GM23338 (cell line): Measurements from ENCODE around the gene LRRC8B. TPM values are rescaled to one million over a fixed set of nuclear protein-coding genes. Genes with fewer than 3 reads are reported as not detected.

Experiments
- ATAC-seq: fragments of 200-7000 bp; cut with Tn5 transposase; 3 replicates; pipeline ENCODE4 v1.9.1; 2020
- DNase-seq: peaks from one replicate; pipeline ENCODE4 v3.0.0-alpha.2; 2015; ENCODE audit warnings: low spot score
- H2AFZ ChIP-seq: fragments of 200-600 bp; sonication (generic); 2 replicates; pipeline ENCODE4 v1.8.0; 2016; ENCODE audit warnings: antibody characterized with exemption, mild to moderate bottlenecking, moderate library complexity
- H3F3A ChIP-seq: fragments of 200-600 bp; sonication (generic); replicated peaks from 2 replicates; pipeline ENCODE4 v1.8.0; 2017; ENCODE audit warnings: antibody characterized with exemption, mixed run types, low read depth
- H3K27ac ChIP-seq: fragments of 200-600 bp; sonication (generic); 2 replicates; pipeline ENCODE4 v1.6.1; 2016; ENCODE audit warnings: low read depth
- H3K27me3 ChIP-seq: fragments of 200-600 bp; sonication (generic); 2 replicates; pipeline ENCODE4 v1.8.0; 2016; ENCODE audit warnings: mild to moderate bottlenecking, mixed run types, moderate library complexity; ENCODE audit not compliant: insufficient read depth
- H3K36me3 ChIP-seq: fragments of 200-600 bp; sonication (generic); 2 replicates; pipeline ENCODE4 v1.8.0; 2016; ENCODE audit warnings: mild to moderate bottlenecking; ENCODE audit not compliant: insufficient read depth
- H3K4me1 ChIP-seq: fragments of 200-600 bp; sonication (generic); 2 replicates; pipeline ENCODE4 v1.8.0; 2016; ENCODE audit warnings: mild to moderate bottlenecking, moderate library complexity; ENCODE audit not compliant: insufficient read depth
- H3K4me2 ChIP-seq: fragments of 200-600 bp; sonication (generic); 2 replicates; pipeline ENCODE4 v1.7.1; 2017; ENCODE audit warnings: mixed run types
- H3K4me3 ChIP-seq: fragments of 200-600 bp; sonication (generic); 2 replicates; pipeline ENCODE4 v1.6.1; 2016; ENCODE audit warnings: mixed run types
- H3K79me2 ChIP-seq: fragments of 200-600 bp; sonication (generic); replicated peaks from 2 replicates; pipeline ENCODE4 v1.8.0; 2017; ENCODE audit warnings: mild to moderate bottlenecking; ENCODE audit not compliant: insufficient read depth
- H3K9me2 ChIP-seq: fragments of 200-600 bp; sonication (generic); 2 replicates; pipeline ENCODE4 v1.8.0; 2017; ENCODE audit not compliant: insufficient read depth
- H4K20me1 ChIP-seq: fragments of 200-600 bp; sonication (generic); replicated peaks from 2 replicates; pipeline ENCODE4 v1.8.0; 2017; ENCODE audit warnings: mild to moderate bottlenecking; ENCODE audit not compliant: insufficient read depth
- H3K27ac Mint-ChIP-seq: 2 replicates; pipeline ENCODE4 v1.8.0; 2020; ENCODE audit warnings: inconsistent platforms, mild to moderate bottlenecking, moderate library complexity, mixed read lengths
- H3K27me3 Mint-ChIP-seq: 3 replicates; pipeline ENCODE4 v1.8.0; 2022; ENCODE audit warnings: low read depth, mild to moderate bottlenecking, moderate library complexity, mixed read lengths, inconsistent platforms; ENCODE audit not compliant: insufficient read depth, poor library complexity
- H3K36me3 Mint-ChIP-seq: 3 replicates; pipeline ENCODE4 v1.8.0; 2021; ENCODE audit warnings: low read depth, mild to moderate bottlenecking, inconsistent platforms, moderate library complexity, mixed read lengths
- H3K4me1 Mint-ChIP-seq: 3 replicates; pipeline ENCODE4 v1.8.0; 2020; ENCODE audit warnings: mild to moderate bottlenecking, inconsistent platforms, mixed read lengths
- H3K4me3 Mint-ChIP-seq: 3 replicates; pipeline ENCODE4 v1.8.0; 2021; ENCODE audit warnings: moderate library complexity, mild to moderate bottlenecking, inconsistent platforms, mixed read lengths
- H3K9me3 Mint-ChIP-seq: 3 replicates; pipeline ENCODE4 v1.8.0; 2020; ENCODE audit warnings: moderate library complexity, mild to moderate bottlenecking, inconsistent platforms, mixed read lengths
- CTCF ChIP-seq, 2 experiments: fragments of 200-600 bp in 1 of 2; sonication (generic) in 1 of 2; conservative IDR thresholded peaks; 2 replicates each; pipeline versions ENCODE4 v1.5.1 to v1.6.1; 2016 to 2017; ENCODE audit warnings: antibody characterized with exemption in 2 of 2, low read depth in 2 of 2, mild to moderate bottlenecking in 2 of 2, moderate library complexity in 1 of 2
- EZH2phosphoT487 ChIP-seq: fragments of 200-600 bp; sonication (generic); IDR thresholded peaks from one replicate; pipeline ENCODE4 v1.8.1; 2018; ENCODE audit warnings: antibody characterized with exemption; ENCODE audit not compliant: unreplicated experiment
- JUNB ChIP-seq: IDR thresholded peaks from one replicate; pipeline ENCODE4 v1.6.1; 2016; ENCODE audit warnings: antibody characterized with exemption; ENCODE audit not compliant: unreplicated experiment
- NANOG ChIP-seq: IDR thresholded peaks from 2 replicates; pipeline ENCODE4 v1.6.1; 2016; ENCODE audit warnings: antibody characterized with exemption, borderline replicate concordance
- ZNF114 ChIP-seq: fragments of 250-450 bp; sonication (Bioruptor Pico); IDR thresholded peaks from 2 replicates; pipeline ENCODE4 v1.5.0; 2020; ENCODE audit warnings: mild to moderate bottlenecking, moderate library complexity
- ZNF331 ChIP-seq: fragments of 250-450 bp; sonication (Bioruptor Pico); IDR thresholded peaks from 2 replicates; pipeline ENCODE4 v1.5.0; 2020; ENCODE audit warnings: low read depth, mild to moderate bottlenecking, moderate library complexity
- ZNF462 ChIP-seq: fragments of 250-450 bp; sonication (Bioruptor Pico); IDR thresholded peaks from 2 replicates; pipeline ENCODE4 v1.5.0; 2020; ENCODE audit warnings: mild to moderate bottlenecking, moderate library complexity
- polyA plus RNA-seq: library from polyadenylated mRNA; unstranded; fragments of >200 nt; fragmentation: Nextera tagmentation; extraction: Ambion mirVana; gene quantifications from 2 replicates; pipeline ENCODE4 v1.2.1, GENCODE V29; 2016
- total RNA-seq: library from RNA; depleted of rRNA; stranded (reverse); fragments of >200 nt; shearing (Covaris generic); gene quantifications from 2 replicates; pipeline ENCODE4 v1.2.3, GENCODE V29; 2014

LRRC8B gene
- total and polyA plus RNA-seq, 2 experiments from 2014 or later, result 9.0 to 26.5 TPM

- TF ChIP-seq ZNF462 (CRISPR knock-in tag) (no peak), JUNB (no peak), NANOG (no peak)
Observed at GRCh38 chr1:89483757-89484077, 40.9 kb upstream of the LRRC8B start (continued).

- H3K9me3 Mint-ChIP-seq, result peaks cover 24% of the 10 kb centered on the region
- ATAC-seq, result no peak
- peaks cover 23% of the 10 kb centered on the region for H3K36me3 Mint-ChIP-seq
- TF ChIP-seq ZNF331 (CRISPR knock-in tag) (no peak), NANOG (no peak), CTCF (conservative IDR thresholded peaks at IDR 0.05; ENCODE audit: low read depth in 2 of 2) (no peak), ZNF114 (CRISPR knock-in tag) (no peak), EZH2phosphoT487 (no peak)
Observed at GRCh38 chr1:89484092-89485038, 40.3 kb upstream of the LRRC8B start.

More at GRCh38 chr1:89484092-89485038, 40.3 kb upstream of the LRRC8B start:
- H3F3A ChIP-seq, result no peaks in the 10 kb centered on the region
- H3K4me3 ChIP-seq, result no peak overlapping the region
- no peaks in the 10 kb centered on the region for H3K9me2 ChIP-seq
- no peaks in the 10 kb centered on the region for H3K27me3 Mint-ChIP-seq
- no peak overlapping the region for H3K27ac Mint-ChIP-seq
- no peaks in the 10 kb centered on the region for H4K20me1 ChIP-seq
- H3K27ac ChIP-seq, result no peak overlapping the region
- no peak overlapping the region for H2AFZ ChIP-seq
- DNase-seq, result no peak
- H3K4me1 Mint-ChIP-seq, result no peaks in the 10 kb centered on the region
- no peaks in the 10 kb centered on the region for H3K4me1 ChIP-seq
- H3K4me3 Mint-ChIP-seq, result no peak overlapping the region
- H3K27me3 ChIP-seq, result no peaks in the 10 kb centered on the region
- H3K79me2 ChIP-seq, result no peaks in the 10 kb centered on the region
- no peak overlapping the region for H3K4me2 ChIP-seq
- no peaks in the 10 kb centered on the region for H3K36me3 ChIP-seq
